ENCODE results near the gene MTIF2.
"Not testable (repeated sequence)": the region's sequence is repeated elsewhere in the genome, so short reads cannot be mapped to it uniquely, and the experiment has no call there.

The MTIF2 gene

DNA sequence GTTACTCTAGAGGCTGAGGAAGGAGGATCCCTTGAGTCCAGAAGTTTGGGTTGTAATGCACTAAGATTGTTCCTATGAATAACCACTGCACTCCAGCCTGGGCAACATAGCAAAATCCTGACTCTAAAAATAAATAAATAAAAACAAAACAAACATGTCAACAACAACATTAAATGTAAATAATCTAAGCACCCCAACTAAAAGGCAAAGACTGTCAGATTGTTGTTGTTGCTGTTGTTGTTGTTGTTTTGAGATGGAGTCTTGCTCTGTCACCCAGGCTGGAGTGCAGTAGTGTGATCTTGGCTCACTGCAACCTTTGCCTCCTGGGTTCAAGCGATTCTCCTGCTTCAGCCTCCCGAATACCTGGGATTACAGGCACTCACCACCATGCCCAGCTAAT is 77.1 kb downstream of the MTIF2 start:
- not testable (repeated sequence) for DNase-seq

DNA sequence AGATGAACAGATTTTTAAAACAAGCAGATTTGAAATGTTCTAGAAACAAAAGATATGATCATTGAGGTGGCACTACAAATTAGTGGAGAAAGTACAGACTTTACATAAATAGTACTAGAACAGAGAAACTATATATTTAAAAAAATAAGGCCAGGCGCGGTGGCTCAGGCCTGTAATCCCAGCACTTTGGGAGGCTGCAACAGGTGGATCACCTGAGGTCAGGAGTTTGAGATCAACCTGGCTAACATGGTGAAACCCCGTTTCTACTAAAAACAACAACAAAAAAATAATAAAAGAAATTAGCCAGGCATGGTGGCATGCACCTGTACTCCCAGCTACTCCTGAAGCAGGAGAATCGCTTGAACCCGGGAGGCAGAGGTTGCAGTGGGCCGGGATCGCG is 82.2 kb downstream of the MTIF2 start:
- DNase-seq: not testable (repeated sequence)

Data from NCI-H1436 (cell line).